ENCODE measurements around the gene TUBGCP3.

Gene TUBGCP3

GRCh38 chr13:112455476-112456059 is 132.4 kb downstream of the TUBGCP3 start:
- no peak overlapping the region for H3K4me3 ChIP-seq (replicated peaks; ENCODE audit: low read depth, low read length)
- TF ChIP-seq CTCF (IDR thresholded peaks at IDR 0.05; ENCODE audit: low read depth, low read length, missing control alignments) = no peak
- DNase-seq (ENCODE audit: extremely low read depth, low read depth) = no peak

- H3K4me3 ChIP-seq (replicated peaks; ENCODE audit: low read depth, low read length) = no peak overlapping the region
- no peak for TF ChIP-seq CTCF (IDR thresholded peaks at IDR 0.05; ENCODE audit: low read depth, low read length, missing control alignments)
- no peak for DNase-seq (ENCODE audit: extremely low read depth, low read depth)
Measured at GRCh38 chr13:112454648-112455334, 133.2 kb downstream of the TUBGCP3 start.

GRCh38 chr13:112453874-112454647 is 133.9 kb downstream of the TUBGCP3 start:
- TF ChIP-seq CTCF (IDR thresholded peaks at IDR 0.05; ENCODE audit: low read depth, low read length, missing control alignments) = no peak
- no peak overlapping the region for H3K4me3 ChIP-seq (replicated peaks; ENCODE audit: low read depth, low read length)
- no peak for DNase-seq (ENCODE audit: extremely low read depth, low read depth)

DNA sequence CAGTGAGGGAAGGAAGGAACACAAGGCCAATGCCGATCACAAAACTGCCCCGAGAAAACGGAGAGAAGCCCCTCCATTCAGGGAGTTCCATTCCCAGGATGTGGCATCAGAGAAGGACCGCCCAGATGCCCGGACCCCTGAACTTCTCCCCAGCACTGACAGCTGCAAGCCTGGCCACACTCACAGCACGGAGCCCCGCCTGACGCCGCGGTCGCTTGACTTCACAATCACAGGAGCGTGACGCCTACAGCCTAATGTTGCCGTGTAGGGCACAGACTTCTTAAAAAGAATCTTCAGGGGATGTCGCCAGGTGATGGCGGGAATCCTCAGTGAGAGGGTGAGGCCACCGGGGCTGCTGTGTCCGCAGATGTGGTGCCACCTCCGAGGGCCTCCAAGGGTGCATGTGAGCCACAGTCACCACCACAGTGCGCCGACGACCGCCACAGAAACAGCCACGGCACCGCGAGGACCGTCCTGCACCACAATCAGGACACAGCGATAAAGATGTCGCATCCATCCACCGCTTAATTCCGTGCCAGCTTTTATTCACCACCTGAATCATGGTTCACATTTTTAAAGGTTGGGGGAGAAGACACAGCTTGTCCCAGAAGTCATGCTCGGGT is 134.6 kb downstream of the TUBGCP3 start:
- no peak for TF ChIP-seq CTCF (IDR thresholded peaks at IDR 0.05; ENCODE audit: low read depth, low read length, missing control alignments)
- no peak overlapping the region for H3K4me3 ChIP-seq (replicated peaks; ENCODE audit: low read depth, low read length)
- DNase-seq (ENCODE audit: extremely low read depth, low read depth) = no peak

GRCh38 chr13:112452380-112453206 is 135.4 kb downstream of the TUBGCP3 start:
- DNase-seq (ENCODE audit: extremely low read depth, low read depth) = no peak
- TF ChIP-seq CTCF (IDR thresholded peaks at IDR 0.05; ENCODE audit: low read depth, low read length, missing control alignments) = no peak
- H3K4me3 ChIP-seq (replicated peaks; ENCODE audit: low read depth, low read length) = no peak overlapping the region

Measured in HFF-Myc (cell line).